ENCODE results near the gene DRGX.

The DRGX gene

DNA sequence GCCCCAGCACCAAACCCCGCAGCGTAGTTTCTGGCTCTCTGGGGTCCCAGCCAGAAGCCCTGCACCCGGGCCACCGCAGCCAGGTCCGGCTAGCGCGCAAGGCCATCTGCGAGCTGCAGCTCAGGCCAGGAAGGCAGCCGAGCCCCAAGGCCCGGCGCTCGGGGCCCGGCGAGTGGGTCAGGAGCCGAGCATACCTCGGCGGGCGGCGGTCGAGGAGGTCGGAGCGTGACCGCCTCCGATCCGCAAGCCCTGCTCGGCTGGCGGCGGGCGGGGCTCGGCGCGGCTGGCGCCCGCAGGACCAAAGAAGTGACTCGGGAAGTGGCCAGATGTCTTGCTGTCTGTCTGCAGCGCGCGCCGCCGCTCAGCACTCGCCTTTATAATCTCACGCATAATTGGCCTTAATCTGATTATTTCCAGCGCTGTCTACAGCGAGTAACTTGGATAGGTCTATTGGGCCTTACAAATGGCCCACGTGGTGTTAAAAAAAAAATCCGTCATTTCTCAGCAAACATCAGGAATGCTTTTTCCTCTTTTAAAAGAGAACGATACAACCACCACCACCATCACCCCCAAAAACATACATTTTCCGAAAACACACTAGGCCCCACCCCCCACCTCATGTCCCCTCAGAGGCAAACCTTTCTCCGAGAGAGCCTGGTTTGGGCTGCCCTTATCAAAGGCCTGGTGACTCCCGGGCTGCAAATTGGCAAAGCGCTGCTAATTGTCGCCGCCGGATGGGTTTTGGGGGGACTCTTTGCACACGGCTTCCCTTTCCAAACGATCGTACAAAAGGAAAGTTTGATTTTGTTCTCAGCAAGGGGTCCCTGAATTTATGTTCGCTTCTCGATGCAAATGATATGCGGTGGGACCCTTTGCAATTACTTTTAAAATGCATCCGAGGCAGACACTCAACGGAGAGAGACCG, at the start of gene DRGX:
Gene DRGX, minus strand, starts transcription at position 349 of the 925 bp plus-strand sequence. CDS start 649 bp downstream, outside the sequence.
- ATAC-seq (replicated peaks; ENCODE audit: extremely low read depth, poor library complexity, severe bottlenecking) (no peak), DNase-seq (ENCODE audit: low spot score in 2 of 2) (no peak)
- H3K4me1 Mint-ChIP-seq = peaks cover 8% of the 10 kb centered on the region
- H3K4me3 Mint-ChIP-seq = no peak within 1 kb of the TSS
- H3K27ac Mint-ChIP-seq (ENCODE audit: low read depth) = no peak within 1 kb of the TSS
- no peaks in the 10 kb centered on the region for H3K9me3 Mint-ChIP-seq
- peaks cover 91% of the 10 kb centered on the region for H3K27me3 Mint-ChIP-seq
- H3K36me3 Mint-ChIP-seq (ENCODE audit: insufficient read depth) = no peaks in the 10 kb centered on the region

- no peak for DNase-seq (ENCODE audit: low spot score in 2 of 2)
- ATAC-seq (replicated peaks; ENCODE audit: extremely low read depth, poor library complexity, severe bottlenecking) = no peak
- Mint-ChIP-seq H3K27ac (ENCODE audit: low read depth) (no peak overlapping the region), H3K36me3 (ENCODE audit: insufficient read depth) (peaks cover 7% of the 10 kb centered on the region), H3K4me1 (peaks cover 15% of the 10 kb centered on the region), H3K4me3 (no peak overlapping the region), H3K9me3 (no peaks in the 10 kb centered on the region), H3K27me3 (no peaks in the 10 kb centered on the region)
These were observed 48.5 kb upstream of the DRGX start for GRCh38 chr10:49444349-49444748.

DNA sequence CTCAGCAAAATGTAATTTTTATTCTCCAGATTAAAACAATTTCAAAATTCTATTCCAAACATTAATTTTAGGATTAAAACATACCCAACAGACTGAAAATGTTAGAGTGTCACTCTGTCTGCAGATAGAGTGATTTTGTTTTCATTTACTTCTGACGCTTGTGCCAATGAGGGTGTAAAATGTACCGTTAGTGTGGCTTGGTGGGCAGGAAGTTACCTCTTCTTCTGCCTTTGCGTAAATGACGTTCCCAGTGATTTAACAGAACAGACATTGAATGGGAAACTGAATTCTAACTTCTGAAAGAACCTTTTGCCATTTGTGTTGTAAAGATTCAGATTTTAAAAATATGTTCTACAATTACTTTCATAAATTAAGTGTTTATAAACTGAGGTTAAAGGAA, 47.0 kb upstream of the DRGX start:
- Mint-ChIP-seq H3K36me3 (ENCODE audit: insufficient read depth) (peaks cover 7% of the 10 kb centered on the region), H3K4me1 (peaks cover 15% of the 10 kb centered on the region), H3K27ac (ENCODE audit: low read depth) (peak overlapping the region; percentile 77), H3K9me3 (no peaks in the 10 kb centered on the region), H3K4me3 (no peak overlapping the region), H3K27me3 (peaks cover 3% of the 10 kb centered on the region)
- ATAC-seq (replicated peaks; ENCODE audit: extremely low read depth, poor library complexity, severe bottlenecking) = no peak
- DNase-seq (ENCODE audit: low spot score in 2 of 2) = no peak

- Mint-ChIP-seq H3K27ac (ENCODE audit: low read depth) (peak overlapping the region; percentile 77), H3K27me3 (peaks cover 14% of the 10 kb centered on the region), H3K4me3 (peak overlapping the region; percentile 66), H3K36me3 (ENCODE audit: insufficient read depth) (peaks cover 7% of the 10 kb centered on the region), H3K4me1 (peaks cover 15% of the 10 kb centered on the region), H3K9me3 (no peaks in the 10 kb centered on the region)
- peak; percentile 71 for ATAC-seq (replicated peaks; ENCODE audit: extremely low read depth, poor library complexity, severe bottlenecking)
- DNase-seq (ENCODE audit: low spot score in 2 of 2) = peak in 1 of 2 donors; percentile 33
These were observed 45.9 kb upstream of the DRGX start for GRCh38 chr10:49441488-49442476.

DNA sequence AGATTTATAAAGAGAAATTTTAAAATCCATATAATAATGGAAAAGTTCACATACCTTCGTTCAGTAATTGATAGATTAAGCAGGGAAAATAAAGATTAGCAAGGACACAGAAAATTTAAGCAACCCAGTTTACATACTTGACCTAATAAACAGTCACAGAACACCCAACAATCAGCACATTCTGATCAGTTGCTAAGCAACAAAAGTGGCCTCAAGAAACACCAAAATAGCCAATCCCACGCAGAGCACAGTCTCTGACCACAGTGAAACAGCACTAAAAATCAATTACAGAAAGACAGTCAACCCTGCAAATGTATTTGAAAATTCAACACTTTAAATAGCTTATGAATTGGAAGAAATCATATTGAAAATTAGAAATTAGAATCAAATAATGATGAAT, 39.3 kb upstream of the DRGX start:
- H3K4me1 Mint-ChIP-seq = peaks cover under 1% of the 10 kb centered on the region
- no peak overlapping the region for H3K4me3 Mint-ChIP-seq
- ATAC-seq (replicated peaks; ENCODE audit: extremely low read depth, poor library complexity, severe bottlenecking) = no peak
- H3K27ac Mint-ChIP-seq (ENCODE audit: low read depth) = no peak overlapping the region
- H3K36me3 Mint-ChIP-seq (ENCODE audit: insufficient read depth) = no peaks in the 10 kb centered on the region
- no peaks in the 10 kb centered on the region for H3K9me3 Mint-ChIP-seq
- peaks cover 46% of the 10 kb centered on the region for H3K27me3 Mint-ChIP-seq
- no peak for DNase-seq (ENCODE audit: low spot score in 2 of 2)

- H3K27ac Mint-ChIP-seq (ENCODE audit: low read depth) = no peak overlapping the region
- no peaks in the 10 kb centered on the region for H3K36me3 Mint-ChIP-seq (ENCODE audit: insufficient read depth)
- H3K9me3 Mint-ChIP-seq = no peaks in the 10 kb centered on the region
- no peaks in the 10 kb centered on the region for H3K4me1 Mint-ChIP-seq
- peaks cover 67% of the 10 kb centered on the region for H3K27me3 Mint-ChIP-seq
- H3K4me3 Mint-ChIP-seq = no peak overlapping the region
- ATAC-seq (replicated peaks; ENCODE audit: extremely low read depth, poor library complexity, severe bottlenecking) = no peak
- no peak for DNase-seq (ENCODE audit: low spot score in 2 of 2)
These were observed 37.2 kb upstream of the DRGX start for GRCh38 chr10:49433069-49433468.

DNA sequence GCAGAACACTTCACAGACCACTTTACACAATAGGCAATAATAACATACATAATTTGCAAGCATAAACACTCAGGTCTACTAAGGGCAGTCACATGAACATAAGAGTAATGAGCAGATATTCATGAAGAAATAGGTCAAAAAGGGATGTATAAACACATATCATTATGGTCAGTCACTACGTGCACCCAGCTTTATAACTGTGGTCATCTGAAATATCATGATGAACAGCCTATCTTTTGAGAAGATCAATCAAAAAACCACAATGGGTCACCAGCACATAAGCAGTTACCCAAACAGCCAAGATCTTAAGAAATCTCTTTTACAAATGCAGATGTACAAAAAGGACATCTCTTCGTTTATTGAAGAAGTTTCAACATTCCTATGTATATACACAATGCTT, 35.5 kb upstream of the DRGX start:
- Mint-ChIP-seq H3K27me3 (peaks cover 51% of the 10 kb centered on the region), H3K4me1 (no peaks in the 10 kb centered on the region), H3K4me3 (no peak overlapping the region), H3K9me3 (no peaks in the 10 kb centered on the region), H3K36me3 (ENCODE audit: insufficient read depth) (no peaks in the 10 kb centered on the region), H3K27ac (ENCODE audit: low read depth) (no peak overlapping the region)
- ATAC-seq (replicated peaks; ENCODE audit: extremely low read depth, poor library complexity, severe bottlenecking) = no peak
- DNase-seq (ENCODE audit: low spot score in 2 of 2) = no peak

DNA sequence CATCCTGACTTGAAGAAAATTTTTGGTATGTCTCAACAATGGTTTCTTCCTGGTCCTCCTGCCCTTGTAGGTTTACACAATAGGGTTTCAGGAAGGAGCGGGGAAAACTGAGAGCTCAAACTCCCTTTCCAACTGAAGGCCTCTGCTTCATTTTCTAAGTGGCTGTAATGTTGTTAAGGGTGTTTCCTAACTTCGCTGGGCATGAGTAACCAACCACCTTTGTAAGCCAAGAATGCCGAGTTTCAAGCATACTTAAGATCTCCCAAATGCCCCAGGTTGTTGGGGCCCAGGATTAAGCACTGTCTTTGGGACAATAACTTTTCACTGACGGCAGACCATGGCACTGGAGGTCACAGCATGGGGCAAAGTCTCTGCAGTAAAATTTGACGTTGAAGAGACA, 33.6 kb upstream of the DRGX start:
- Mint-ChIP-seq H3K4me3 (no peak overlapping the region), H3K36me3 (ENCODE audit: insufficient read depth) (no peaks in the 10 kb centered on the region), H3K27ac (ENCODE audit: low read depth) (no peak overlapping the region), H3K27me3 (peaks cover 55% of the 10 kb centered on the region), H3K9me3 (no peaks in the 10 kb centered on the region), H3K4me1 (no peaks in the 10 kb centered on the region)
- ATAC-seq (replicated peaks; ENCODE audit: extremely low read depth, poor library complexity, severe bottlenecking) (no peak), DNase-seq (ENCODE audit: low spot score in 2 of 2) (no peak)

GRCh38 chr10:49426490-49427360, 30.8 kb upstream of the DRGX start:
- ATAC-seq (replicated peaks; ENCODE audit: extremely low read depth, poor library complexity, severe bottlenecking) (no peak), DNase-seq (ENCODE audit: low spot score in 2 of 2) (no peak)
- Mint-ChIP-seq H3K27ac (ENCODE audit: low read depth) (no peak overlapping the region), H3K4me3 (no peak overlapping the region), H3K27me3 (peaks cover 67% of the 10 kb centered on the region), H3K4me1 (no peaks in the 10 kb centered on the region), H3K36me3 (ENCODE audit: insufficient read depth) (no peaks in the 10 kb centered on the region), H3K9me3 (no peaks in the 10 kb centered on the region)

GRCh38 chr10:49419005-49419404, 23.1 kb upstream of the DRGX start:
- no peak overlapping the region for H3K4me3 Mint-ChIP-seq
- H3K36me3 Mint-ChIP-seq (ENCODE audit: insufficient read depth) = no peaks in the 10 kb centered on the region
- no peak for ATAC-seq (replicated peaks; ENCODE audit: extremely low read depth, poor library complexity, severe bottlenecking)
- DNase-seq (ENCODE audit: low spot score in 2 of 2) = no peak
- H3K27me3 Mint-ChIP-seq = peaks cover 19% of the 10 kb centered on the region
- H3K27ac Mint-ChIP-seq (ENCODE audit: low read depth) = no peak overlapping the region
- H3K4me1 Mint-ChIP-seq = no peaks in the 10 kb centered on the region
- no peaks in the 10 kb centered on the region for H3K9me3 Mint-ChIP-seq

GRCh38 chr10:49418328-49418727, 22.4 kb upstream of the DRGX start:
- H3K4me3 Mint-ChIP-seq = no peak overlapping the region
- H3K4me1 Mint-ChIP-seq = no peaks in the 10 kb centered on the region
- DNase-seq (ENCODE audit: low spot score in 2 of 2) = no peak
- H3K27me3 Mint-ChIP-seq = peaks cover 12% of the 10 kb centered on the region
- no peak for ATAC-seq (replicated peaks; ENCODE audit: extremely low read depth, poor library complexity, severe bottlenecking)
- H3K9me3 Mint-ChIP-seq = no peaks in the 10 kb centered on the region
- no peak overlapping the region for H3K27ac Mint-ChIP-seq (ENCODE audit: low read depth)
- H3K36me3 Mint-ChIP-seq (ENCODE audit: insufficient read depth) = no peaks in the 10 kb centered on the region

- Mint-ChIP-seq H3K36me3 (ENCODE audit: insufficient read depth) (no peaks in the 10 kb centered on the region), H3K27ac (ENCODE audit: low read depth) (no peak overlapping the region), H3K27me3 (peaks cover 9% of the 10 kb centered on the region), H3K9me3 (no peaks in the 10 kb centered on the region), H3K4me1 (no peaks in the 10 kb centered on the region), H3K4me3 (no peak overlapping the region)
- ATAC-seq (replicated peaks; ENCODE audit: extremely low read depth, poor library complexity, severe bottlenecking) (no peak), DNase-seq (ENCODE audit: low spot score in 2 of 2) (no peak)
These were observed 22.1 kb upstream of the DRGX start for GRCh38 chr10:49418053-49418326.
